ENCODE results near the gene CHD2.

Gene CHD2

GRCh38 chr15:92932946-92933649 is 33.0 kb downstream of the CHD2 start:
- no peak for DNase-seq

- DNase-seq: no peak
Measured at GRCh38 chr15:92933831-92934230, 33.7 kb downstream of the CHD2 start.

GRCh38 chr15:92934716-92935115 is 34.6 kb downstream of the CHD2 start:
- DNase-seq: no peak

- no peak for DNase-seq
Measured at GRCh38 chr15:92936138-92936537, 36.0 kb downstream of the CHD2 start.

- no peak for DNase-seq
Measured at GRCh38 chr15:92936693-92937092, 36.6 kb downstream of the CHD2 start.

- no peak for DNase-seq
Measured at GRCh38 chr15:92937901-92938300, 37.8 kb downstream of the CHD2 start.

- DNase-seq: no peak
Measured at GRCh38 chr15:92938387-92938786, 38.3 kb downstream of the CHD2 start.

GRCh38 chr15:92941668-92942067 is 41.5 kb downstream of the CHD2 start:
- no peak for DNase-seq

- no peak for DNase-seq
Measured at GRCh38 chr15:92942706-92943105, 42.6 kb downstream of the CHD2 start.

GRCh38 chr15:92943581-92943980 is 43.5 kb downstream of the CHD2 start:
- DNase-seq: no peak

GRCh38 chr15:92944946-92945521 is 44.9 kb downstream of the CHD2 start:
- no peak for DNase-seq

- DNase-seq: no peak
Measured at GRCh38 chr15:92947071-92947730, 47.1 kb downstream of the CHD2 start.

GRCh38 chr15:92949604-92950249 is 49.6 kb downstream of the CHD2 start:
- peak; percentile 10 for DNase-seq

- DNase-seq: no peak
Measured at GRCh38 chr15:92951800-92952457, 51.8 kb downstream of the CHD2 start.

GRCh38 chr15:92952458-92952850 is 52.3 kb downstream of the CHD2 start:
- DNase-seq: no peak

- DNase-seq: no peak
Measured at GRCh38 chr15:92953566-92953965, 53.4 kb downstream of the CHD2 start.

- DNase-seq: no peak
Measured at GRCh38 chr15:92954002-92954401, 53.9 kb downstream of the CHD2 start.

- DNase-seq: peak; percentile 24
Measured at GRCh38 chr15:92954578-92954977, 54.5 kb downstream of the CHD2 start.

GRCh38 chr15:92955706-92956105 is 55.6 kb downstream of the CHD2 start:
- no peak for DNase-seq

GRCh38 chr15:92958105-92958504 is 58.0 kb downstream of the CHD2 start:
- DNase-seq: no peak

GRCh38 chr15:92959219-92959618 is 59.1 kb downstream of the CHD2 start:
- no peak for DNase-seq

GRCh38 chr15:92960996-92961681 is 61.0 kb downstream of the CHD2 start:
- no peak for DNase-seq

- no peak for DNase-seq
Measured at GRCh38 chr15:92962914-92963313, 62.8 kb downstream of the CHD2 start.
